ENCODE measurements around the gene HDAC4.
A peak's percentile ranks its signal among the peaks of the same experiment; 100 is the strongest.

The HDAC4 gene

GRCh38 chr2:239343946-239344856 is 56.6 kb downstream of the HDAC4 start:
- Histone ChIP-seq H3K4me1 (peaks cover 17 to 45% (median 28%) of the 10 kb centered on the region in 10 experiments), H4K20me1 (peaks cover 63 to 96% (median 87%) of the 10 kb centered on the region in 11 experiments), H3K4me3 (no peak overlapping the region), H3K4me2 (no peak overlapping the region), H3K27ac (no peak overlapping the region), H3K9me3 (replicated peaks in 1 of 11) (peaks cover 0 to 13% (median 3%) of the 10 kb centered on the region in 11 experiments; a peak in 8 of 22 replicates), H3K36me3 (peaks cover 15 to 54% (median 34%) of the 10 kb centered on the region in 11 experiments; a peak in 21 of 22 replicates), H3K27me3 (peaks cover 0 to 10% (median 0%) of the 10 kb centered on the region in 11 experiments; a peak in 4 of 22 replicates), H3K9ac (no peak overlapping the region)
- TF ChIP-seq Cebpa-rat (IDR thresholded peaks at IDR 0.05), result no peak

GRCh38 chr2:239343460-239343859 is 57.4 kb downstream of the HDAC4 start:
- H3K9me3 ChIP-seq (replicated peaks in 1 of 11), result peaks cover 0 to 11% (median 3%) of the 10 kb centered on the region in 11 experiments; a peak in 8 of 22 replicates
- TF ChIP-seq Cebpa-rat (IDR thresholded peaks at IDR 0.05), result no peak

GRCh38 chr2:239341840-239342239 is 59.0 kb downstream of the HDAC4 start:
- Histone ChIP-seq H3K4me2 (peak overlapping the region in 3 of 11 experiments; percentile 80 to 88 (median 87); a peak in 2 of 22 replicates), H3K27me3 (peaks cover 0 to 18% (median 5%) of the 10 kb centered on the region in 11 experiments; a peak in 9 of 22 replicates), H3K27ac (no peak overlapping the region), H3K36me3 (peaks cover 3 to 41% (median 19%) of the 10 kb centered on the region in 11 experiments; a peak in 15 of 22 replicates), H3K9ac (no peak overlapping the region), H3K4me3 (no peak overlapping the region), H4K20me1 (peaks cover 83 to 100% (median 94%) of the 10 kb centered on the region in 11 experiments), H3K4me1 (peaks cover 35 to 60% (median 46%) of the 10 kb centered on the region in 10 experiments), H3K9me3 (replicated peaks in 1 of 11) (peaks cover 0 to 3% (median 0%) of the 10 kb centered on the region in 11 experiments; a peak in 2 of 22 replicates)
- no peak for TF ChIP-seq Cebpa-rat (IDR thresholded peaks at IDR 0.05)

More at GRCh38 chr2:239343460-239343859, 57.4 kb downstream of the HDAC4 start:
- H3K36me3 ChIP-seq, result peaks cover 7 to 48% (median 28%) of the 10 kb centered on the region in 11 experiments; a peak in 21 of 22 replicates
- H3K4me3 ChIP-seq, result no peak overlapping the region
- peaks cover 21 to 45% (median 30%) of the 10 kb centered on the region in 10 experiments for H3K4me1 ChIP-seq
- H3K27ac ChIP-seq, result no peak overlapping the region
- peaks cover 0 to 13% (median 0%) of the 10 kb centered on the region in 11 experiments; a peak in 6 of 22 replicates for H3K27me3 ChIP-seq
- peaks cover 67 to 96% (median 87%) of the 10 kb centered on the region in 11 experiments for H4K20me1 ChIP-seq
- no peak overlapping the region for H3K9ac ChIP-seq
- H3K4me2 ChIP-seq, result no peak overlapping the region

GRCh38 chr2:239341146-239341732 is 59.6 kb downstream of the HDAC4 start:
- Histone ChIP-seq H3K4me2 (peak overlapping the region; percentile 71 to 90 (median 81); a peak in 19 of 22 replicates), H3K4me3 (no peak overlapping the region), H3K4me1 (peaks cover 36 to 62% (median 48%) of the 10 kb centered on the region in 10 experiments), H4K20me1 (peaks cover 84 to 100% (median 97%) of the 10 kb centered on the region in 11 experiments), H3K36me3 (peaks cover 3 to 47% (median 19%) of the 10 kb centered on the region in 11 experiments; a peak in 16 of 22 replicates), H3K27me3 (peaks cover 0 to 18% (median 5%) of the 10 kb centered on the region in 11 experiments; a peak in 9 of 22 replicates), H3K9ac (no peak overlapping the region), H3K9me3 (replicated peaks in 1 of 11) (peaks cover 0 to 5% (median 0%) of the 10 kb centered on the region in 11 experiments; a peak in 1 of 22 replicates), H3K27ac (no peak overlapping the region)
- no peak for TF ChIP-seq Cebpa-rat (IDR thresholded peaks at IDR 0.05)

GRCh38 chr2:239339726-239340601 is 60.9 kb downstream of the HDAC4 start:
- H3K4me2 ChIP-seq, result peak overlapping the region; percentile 71 to 90 (median 81)
- H3K36me3 ChIP-seq, result peaks cover 3 to 46% (median 22%) of the 10 kb centered on the region in 11 experiments; a peak in 16 of 22 replicates
- peaks cover 79 to 98% (median 90%) of the 10 kb centered on the region in 11 experiments for H4K20me1 ChIP-seq
- peaks cover 36 to 54% (median 48%) of the 10 kb centered on the region in 10 experiments for H3K4me1 ChIP-seq
- H3K9ac ChIP-seq, result peak overlapping the region in 5 of 11 experiments; percentile 15 to 30 (median 28); a peak in 5 of 22 replicates
- H3K27me3 ChIP-seq, result peaks cover 0 to 18% (median 5%) of the 10 kb centered on the region in 11 experiments; a peak in 9 of 22 replicates
- H3K27ac ChIP-seq, result peak overlapping the region in 1 of 11 experiments; percentile 15; a peak in 1 of 22 replicates
- no peak overlapping the region for H3K4me3 ChIP-seq
- H3K9me3 ChIP-seq (replicated peaks in 1 of 11), result 0 out of 22 replicates have a peak, but pooled peaks cover 0 to 5% (median 0%) of the 10 kb centered on the region in 11 experiments
- TF ChIP-seq Cebpa-rat (IDR thresholded peaks at IDR 0.05), result no peak

- no peak for TF ChIP-seq Cebpa-rat (IDR thresholded peaks at IDR 0.05)
- no peak overlapping the region for H3K27ac ChIP-seq
- H3K27me3 ChIP-seq, result peaks cover 0 to 18% (median 5%) of the 10 kb centered on the region in 11 experiments; a peak in 9 of 22 replicates
- H3K9ac ChIP-seq, result peak overlapping the region in 2 of 11 experiments; percentile 28 to 30; a peak in 1 of 22 replicates
- H3K4me1 ChIP-seq, result peaks cover 36 to 53% (median 48%) of the 10 kb centered on the region in 10 experiments
- peak overlapping the region; percentile 71 to 90 (median 81) for H3K4me2 ChIP-seq
- H3K9me3 ChIP-seq (replicated peaks in 1 of 11), result 0 out of 22 replicates have a peak, but pooled peaks cover 0 to 5% (median 0%) of the 10 kb centered on the region in 11 experiments
- H4K20me1 ChIP-seq, result peaks cover 72 to 95% (median 82%) of the 10 kb centered on the region in 11 experiments
- H3K36me3 ChIP-seq, result peaks cover 3 to 38% (median 21%) of the 10 kb centered on the region in 11 experiments; a peak in 14 of 22 replicates
- H3K4me3 ChIP-seq, result no peak overlapping the region
Observed at GRCh38 chr2:239339241-239339640, 61.6 kb downstream of the HDAC4 start.

- H3K27ac ChIP-seq, result no peak overlapping the region
- H3K36me3 ChIP-seq, result peaks cover 0 to 27% (median 11%) of the 10 kb centered on the region in 11 experiments; a peak in 9 of 22 replicates
- H3K4me1 ChIP-seq, result peaks cover 36 to 53% (median 48%) of the 10 kb centered on the region in 10 experiments
- H4K20me1 ChIP-seq, result peaks cover 59 to 91% (median 70%) of the 10 kb centered on the region in 11 experiments
- peak overlapping the region; percentile 45 to 87 (median 63) for H3K4me2 ChIP-seq
- TF ChIP-seq Cebpa-rat (IDR thresholded peaks at IDR 0.05), result no peak
- no peak overlapping the region for H3K9ac ChIP-seq
- peaks cover 0 to 18% (median 5%) of the 10 kb centered on the region in 11 experiments; a peak in 9 of 22 replicates for H3K27me3 ChIP-seq
- no peak overlapping the region for H3K4me3 ChIP-seq
- H3K9me3 ChIP-seq (replicated peaks in 1 of 11), result 0 out of 22 replicates have a peak, but pooled peaks cover 0 to 5% (median 0%) of the 10 kb centered on the region in 11 experiments
Observed at GRCh38 chr2:239337877-239338484, 62.8 kb downstream of the HDAC4 start.

All from BLaER1 treated with 17β-estradiol and CSF1 and Interleukin-3, amounts not matched to agents 10 nM and 100 nM (cell line).